Gastroesophageal sphincter (tissue), 4 donors: ENCODE results near the gene TBCK. TPM values are rescaled to one million over a fixed set of nuclear protein-coding genes. Genes with fewer than 3 reads are reported as not detected.
"Not testable (repeated sequence)": the region's sequence is repeated elsewhere in the genome, so short reads cannot be mapped to it uniquely, and the experiment has no call there.

Experiments
- ATAC-seq: fragments of 150-250 bp; one replicate; pipeline ENCODE4 v1.9.1; 2016; ENCODE audit warnings: mild to moderate bottlenecking, moderate library complexity
- H3K27ac ChIP-seq, 4 donors: fragments of 200-600 bp; sonication (generic) in 3 of 4; 1 replicate in 3 of 4; 2 replicates in 1 of 4; pipeline ENCODE4 v1.5.1; 2016 to 2019
- H3K27me3 ChIP-seq: fragments of 200-600 bp; sonication (generic); one replicate; pipeline ENCODE4 v1.5.1; 2019
- H3K36me3 ChIP-seq, 2 donors: fragments of 200-600 bp; sonication (generic); one replicate each; pipeline ENCODE4 v1.5.1; 2019; ENCODE audit warnings: control low read depth in 1 of 2
- H3K4me1 ChIP-seq, 3 donors: fragments of 200-600 bp; sonication (generic); 1 replicate in 2 of 3; 2 replicates in 1 of 3; pipeline ENCODE4 v1.5.1; 2016 to 2019; ENCODE audit warnings: control low read depth in 2 of 3
- H3K4me3 ChIP-seq, 2 donors: fragments of 200-600 bp; sonication (generic); one replicate each; pipeline ENCODE4 v1.5.1; 2019; ENCODE audit warnings: mild to moderate bottlenecking in 1 of 2, moderate library complexity in 1 of 2
- H3K9me3 ChIP-seq, 3 donors: fragments of 200-600 bp; sonication (generic); one replicate each; pipeline ENCODE4 v1.5.1; 2017 to 2019; ENCODE audit warnings: control low read depth in 2 of 3
- CTCF ChIP-seq, 4 experiments: fragments of 200-600 bp in 2 of 4; fragments of 450-650 bp in 2 of 4; sonication (generic) in 1 of 4; IDR thresholded peaks; one replicate each; pipeline ENCODE4 v1.5.1; 2017 to 2019; ENCODE audit warnings: antibody characterized with exemption in 4 of 4, mild to moderate bottlenecking in 2 of 4, moderate library complexity in 2 of 4
- EP300 ChIP-seq: sonication (generic); formaldehyde crosslinking; IDR thresholded peaks from one replicate; pipeline ENCODE4 v1.6.1; 2017; ENCODE audit warnings: antibody characterized with exemption, mild to moderate bottlenecking
- POLR2A ChIP-seq, 2 donors: fragments of 450-650 bp; IDR thresholded peaks; one replicate each; pipeline ENCODE4 v1.6.1; 2017; ENCODE audit warnings: antibody characterized with exemption in 2 of 2, mild to moderate bottlenecking in 2 of 2, moderate library complexity in 1 of 2
- POLR2AphosphoS5 ChIP-seq: sonication (generic); formaldehyde crosslinking; IDR thresholded peaks from one replicate; pipeline ENCODE4 v1.6.1; 2017; ENCODE audit warnings: antibody characterized with exemption
- WGBS, 2 donors: methylation state at CpG; one replicate each; pipeline ENCODE4 v1.1.5; 2018; ENCODE audit warnings: low coverage in 1 of 2; 5-methylcytosine and 5-hydroxymethylcytosine counted together
- total RNA-seq, 4 donors: library from RNA; depleted of rRNA; stranded (reverse); fragments of >200 nt; gene quantifications; one replicate each; pipeline ENCODE4 v1.1.0, GENCODE V29; 2016

The TBCK gene
- total RNA-seq, 4 donors from 2014 or later, result 18.9 to 42.0 (median 20.9) TPM

- TF ChIP-seq EP300, result no peak
- TF ChIP-seq POLR2A (IDR thresholded peaks at IDR 0.05), result no peak
- TF ChIP-seq POLR2AphosphoS5, result no peak
- no peak for TF ChIP-seq CTCF (IDR thresholded peaks at IDR 0.05)
- Histone ChIP-seq H3K36me3 (peaks cover 3 to 65% of the 10 kb centered on the region in 2 donors), H3K4me1 (no peaks in the 10 kb centered on the region), H3K4me3 (no peak overlapping the region), H3K9me3 (no peaks in the 10 kb centered on the region), H3K27me3 (no peaks in the 10 kb centered on the region), H3K27ac (no peak overlapping the region)
- 66% methylated on average over 2 of the region's 2 CpGs; no CpG with 5 or more reads in 1 of the 2 donors for WGBS, 2 donors
- no peak for ATAC-seq
These were observed 70.8 kb downstream of the TBCK start for GRCh38 chr4:106245176-106245575.

- H3K27ac ChIP-seq, result no peak overlapping the region
- ATAC-seq, result no peak
- H3K27me3 ChIP-seq, result no peaks in the 10 kb centered on the region
These were observed 75.3 kb downstream of the TBCK start for GRCh38 chr4:106240699-106241098.

GRCh38 chr4:106238820-106239420 is 77.1 kb downstream of the TBCK start:
- Histone ChIP-seq H3K4me3 (no peak overlapping the region), H3K4me1 (no peaks in the 10 kb centered on the region), H3K27me3 (no peaks in the 10 kb centered on the region), H3K36me3 (peaks cover 0 to 37% of the 10 kb centered on the region in 2 donors), H3K9me3 (no peaks in the 10 kb centered on the region), H3K27ac (no peak overlapping the region)
- ATAC-seq, result no peak
- TF ChIP-seq EP300 (no peak), CTCF (IDR thresholded peaks at IDR 0.05) (peak; percentile 15 to 53 (median 28))
- WGBS, 2 donors, result 38 to 73% methylated on average over 1 to 2 of the region's 2 CpGs

More at GRCh38 chr4:106240699-106241098, 75.3 kb downstream of the TBCK start:
- Histone ChIP-seq H3K9me3 (no peaks in the 10 kb centered on the region), H3K4me1 (no peaks in the 10 kb centered on the region), H3K36me3 (peaks cover 0 to 36% of the 10 kb centered on the region in 2 donors), H3K4me3 (no peak overlapping the region)
- TF ChIP-seq CTCF (IDR thresholded peaks at IDR 0.05), result no peak
- no peak for TF ChIP-seq POLR2A (IDR thresholded peaks at IDR 0.05)
- no peak for TF ChIP-seq EP300
- no peak for TF ChIP-seq POLR2AphosphoS5
- 93 to 100% methylated on average over 1 of the region's 1 CpG for WGBS, 2 donors

GRCh38 chr4:106231931-106232330 is 84.1 kb downstream of the TBCK start:
- ATAC-seq, result no peak
- H3K4me1 ChIP-seq, result no peaks in the 10 kb centered on the region
- H3K27me3 ChIP-seq, result no peaks in the 10 kb centered on the region
- H3K9me3 ChIP-seq, result no peaks in the 10 kb centered on the region
- H3K27ac ChIP-seq, result no peak overlapping the region
- H3K36me3 ChIP-seq, result peaks cover 0 to 82% of the 10 kb centered on the region in 2 donors
- no peak for TF ChIP-seq CTCF (IDR thresholded peaks at IDR 0.05)
- no peak for TF ChIP-seq POLR2A (IDR thresholded peaks at IDR 0.05)
- no peak for TF ChIP-seq POLR2AphosphoS5
- no peak for TF ChIP-seq EP300
- H3K4me3 ChIP-seq, result no peak overlapping the region

GRCh38 chr4:106222548-106222947 is 93.5 kb downstream of the TBCK start:
- H3K27me3 ChIP-seq, result no peaks in the 10 kb centered on the region
- no peak overlapping the region for H3K4me3 ChIP-seq
- TF ChIP-seq POLR2A (IDR thresholded peaks at IDR 0.05) (no peak), CTCF (IDR thresholded peaks at IDR 0.05) (no peak), POLR2AphosphoS5 (no peak), EP300 (no peak)

GRCh38 chr4:106213291-106213690 is 102.7 kb downstream of the TBCK start:
- ATAC-seq, H3K4me3 ChIP-seq, H3K27me3 ChIP-seq, H3K9me3 ChIP-seq, H3K27ac ChIP-seq, H3K4me1 ChIP-seq, H3K36me3 ChIP-seq: not testable (repeated sequence)
- 79 to 95% methylated on average over 6 to 23 of the region's 23 CpGs for WGBS, 2 donors

More at GRCh38 chr4:106222548-106222947, 93.5 kb downstream of the TBCK start:
- H3K36me3 ChIP-seq, result peaks cover 0 to 28% of the 10 kb centered on the region in 2 donors
- no peaks in the 10 kb centered on the region for H3K9me3 ChIP-seq
- no peaks in the 10 kb centered on the region for H3K4me1 ChIP-seq
- ATAC-seq, result no peak
- no peak overlapping the region for H3K27ac ChIP-seq
